Left lung (tissue), 10 donors: ENCODE measurements around the gene PTGR3. TPM values are rescaled to one million over a fixed set of nuclear protein-coding genes. Genes with fewer than 3 reads are reported as not detected.
A peak's percentile ranks its signal among the peaks of the same experiment; 100 is the strongest.

Experiments
- ATAC-seq: fragments of 200-7000 bp; cut with Tn5 transposase; one replicate; pipeline ENCODE4 v1.9.1; 2020; ENCODE audit warnings: moderate library complexity
- DNase-seq, 4 donors: peaks; one replicate each; pipeline ENCODE4 v3.0.0-alpha.2; 2013 to 2020
- H3K27ac ChIP-seq, 2 donors: fragments of 200-600 bp; sonication (generic) in 1 of 2; one replicate each; pipeline versions ENCODE4 v1.5.0 to v1.8.0; 2020 to 2021
- H3K27me3 ChIP-seq, 2 donors: fragments of 200-600 bp; sonication (generic) in 1 of 2; one replicate each; pipeline versions ENCODE4 v1.5.0 to v1.8.0; 2020 to 2021
- H3K36me3 ChIP-seq, 2 donors: fragments of 200-600 bp; sonication (generic) in 1 of 2; one replicate each; pipeline versions ENCODE4 v1.5.0 to v1.8.0; 2020 to 2021
- H3K4me1 ChIP-seq, 2 donors: fragments of 200-600 bp; one replicate each; pipeline ENCODE4 v1.8.0; 2021
- H3K4me3 ChIP-seq, 2 donors: fragments of 200-600 bp; sonication (generic) in 1 of 2; one replicate each; pipeline versions ENCODE4 v1.5.0 to v1.8.0; 2020 to 2021; ENCODE audit warnings: mild to moderate bottlenecking in 1 of 2
- H3K9me3 ChIP-seq, 2 donors: fragments of 200-600 bp; sonication (generic) in 1 of 2; one replicate each; pipeline versions ENCODE4 v1.5.0 to v1.8.0; 2020 to 2021
- CTCF ChIP-seq, 2 donors: fragments of 200-600 bp; sonication (generic) in 1 of 2; IDR thresholded peaks; one replicate each; pipeline versions ENCODE4 v1.5.0 to v1.8.0; 2021; ENCODE audit warnings: antibody characterized with exemption in 2 of 2
- intact Hi-C, 2 donors: fragments of 100-400 bp; cut with DNase I; formaldehyde crosslinking; loops; one replicate each; pipeline versions ENCODE4 v1.11.2 to v1.14.2; 2022
- polyA plus RNA-seq, 6 donors: library from polyadenylated mRNA; unstranded; fragments of 120-200 nt; gene quantifications; one replicate each; pipeline ENCODE4 v1.2.1, GENCODE V29; 2013; ENCODE audit not compliant: insufficient read length in 6 of 6
- total RNA-seq, 2 donors: library from RNA; stranded (reverse); fragmentation: NEBNext Ultra II Directional; extraction: Animal tissue kit (Norgen Biotek cat#: 25700); gene quantifications; one replicate each; pipeline ENCODE4 v1.2.1, GENCODE V29; 2021
- donor health status: DM: no; HTN: yes; CAD: no.
- donor health status: DM: no; HTN: no; CAD: no.

The PTGR3 gene
- total and polyA plus RNA-seq, 8 donors: 25.7 to 55.0 (median 46.4) TPM

GRCh38 chr18:75176849-75177248 is 32.1 kb downstream of the PTGR3 start:
- TF ChIP-seq CTCF (IDR thresholded peaks at IDR 0.05): no peak
- Histone ChIP-seq H3K27me3 (no peaks in the 10 kb centered on the region), H3K9me3 (no peaks in the 10 kb centered on the region), H3K4me3 (no peak overlapping the region), H3K27ac (no peak overlapping the region), H3K36me3 (no peaks in the 10 kb centered on the region), H3K4me1 (no peaks in the 10 kb centered on the region)
- intact Hi-C loops: no loop called here
- ATAC-seq (no peak), DNase-seq (no peak)

- H3K27ac ChIP-seq: no peak overlapping the region
- H3K4me3 ChIP-seq: no peak overlapping the region
- ATAC-seq (no peak), DNase-seq (no peak)
- intact Hi-C loops: no loop called here
- no peaks in the 10 kb centered on the region for H3K9me3 ChIP-seq
- H3K4me1 ChIP-seq: no peaks in the 10 kb centered on the region
- TF ChIP-seq CTCF (IDR thresholded peaks at IDR 0.05): no peak
- no peaks in the 10 kb centered on the region for H3K27me3 ChIP-seq
- H3K36me3 ChIP-seq: no peaks in the 10 kb centered on the region
Observed at GRCh38 chr18:75173738-75174137, 35.2 kb downstream of the PTGR3 start.

- intact Hi-C loops: no loop called here
- peak; percentile 27 for ATAC-seq
- Histone ChIP-seq H3K4me3 (no peak overlapping the region), H3K4me1 (no peaks in the 10 kb centered on the region), H3K9me3 (no peaks in the 10 kb centered on the region), H3K36me3 (no peaks in the 10 kb centered on the region), H3K27ac (no peak overlapping the region), H3K27me3 (peaks cover 0 to 3% of the 10 kb centered on the region in 2 donors)
- no peak for DNase-seq
- no peak for TF ChIP-seq CTCF (IDR thresholded peaks at IDR 0.05)
Observed at GRCh38 chr18:75173125-75173432, 35.9 kb downstream of the PTGR3 start.

- intact Hi-C loops: no loop called here
- no peaks in the 10 kb centered on the region for H3K9me3 ChIP-seq
- no peak overlapping the region for H3K4me3 ChIP-seq
- no peak overlapping the region for H3K27ac ChIP-seq
- ATAC-seq (no peak), DNase-seq (no peak)
- H3K36me3 ChIP-seq: no peaks in the 10 kb centered on the region
- peaks cover 0 to 9% of the 10 kb centered on the region in 2 donors for H3K27me3 ChIP-seq
- TF ChIP-seq CTCF (IDR thresholded peaks at IDR 0.05): no peak
- no peaks in the 10 kb centered on the region for H3K4me1 ChIP-seq
Observed at GRCh38 chr18:75172299-75173124, 36.4 kb downstream of the PTGR3 start.

GRCh38 chr18:75170916-75171315 is 38.0 kb downstream of the PTGR3 start:
- H3K27ac ChIP-seq: no peak overlapping the region
- DNase-seq: no peak
- no peak for TF ChIP-seq CTCF (IDR thresholded peaks at IDR 0.05)
- no peak for ATAC-seq
- H3K4me3 ChIP-seq: no peak overlapping the region
- no peaks in the 10 kb centered on the region for H3K36me3 ChIP-seq
- H3K4me1 ChIP-seq: no peaks in the 10 kb centered on the region
- intact Hi-C loops: no loop called here
- H3K27me3 ChIP-seq: peaks cover 0 to 14% of the 10 kb centered on the region in 2 donors
- H3K9me3 ChIP-seq: no peaks in the 10 kb centered on the region
